HG02763 (cell line): ENCODE data around the gene ATP5PO.
"Not testable (repeated sequence)": the region's sequence is repeated elsewhere in the genome, so short reads cannot be mapped to it uniquely, and the experiment has no call there.

Source experiments
- ATAC-seq: cut with Tn5 transposase; IDR thresholded peaks from one replicate; pipeline ENCODE4 v1.9.1; 2021; ENCODE audit warnings: mild to moderate bottlenecking, moderate library complexity; ENCODE audit not compliant: unreplicated experiment

Gene ATP5PO

DNA sequence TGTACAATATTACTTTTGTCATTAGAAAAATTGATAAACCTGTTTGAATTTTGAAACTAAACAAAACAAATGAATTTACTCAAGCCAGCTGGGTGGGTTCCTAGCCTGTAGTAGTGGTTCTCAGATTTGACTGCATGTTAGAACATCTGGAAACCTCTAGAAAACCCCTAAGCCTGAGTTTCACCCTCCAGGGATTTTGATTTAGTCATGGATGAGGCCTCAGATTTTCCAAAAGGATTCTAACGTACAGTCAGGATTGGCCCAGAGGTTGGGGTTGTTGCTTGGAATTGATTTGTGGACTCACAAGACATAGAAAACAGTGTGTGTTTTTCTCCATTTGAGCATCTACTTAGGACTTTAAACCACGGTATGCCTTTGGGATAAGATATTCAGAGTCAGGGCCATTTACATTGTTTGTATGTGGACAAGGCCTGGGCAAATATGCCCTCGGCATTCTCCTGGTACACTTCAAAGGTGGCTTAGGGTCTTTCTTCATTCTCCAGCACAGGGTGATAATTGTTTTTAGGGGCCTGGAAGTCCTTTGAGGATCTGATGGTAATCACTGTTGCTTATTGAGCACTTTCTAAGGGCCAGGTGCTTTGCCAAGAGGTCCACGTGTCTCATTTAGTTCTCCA, 42.6 kb downstream of the ATP5PO start:
- no peak for ATAC-seq

DNA sequence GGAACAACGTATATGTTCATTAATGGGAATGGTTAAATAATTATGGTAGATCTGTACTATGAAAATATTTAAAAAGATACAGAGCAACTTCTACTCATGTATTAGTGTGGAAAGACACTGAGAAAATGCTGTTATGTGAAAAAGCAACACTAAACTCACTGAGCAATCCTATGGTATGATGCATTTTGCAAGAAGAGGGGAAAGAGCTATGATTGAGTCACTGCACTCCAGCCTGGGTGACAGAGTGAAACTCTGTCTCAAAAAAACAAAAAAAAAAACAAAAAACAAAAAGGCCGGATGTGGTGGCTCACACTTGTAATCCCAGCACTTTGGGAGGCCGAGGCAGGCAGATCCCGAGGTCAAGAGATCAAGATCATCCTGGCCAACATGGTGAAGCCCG, 44.4 kb downstream of the ATP5PO start:
- no peak for ATAC-seq

DNA sequence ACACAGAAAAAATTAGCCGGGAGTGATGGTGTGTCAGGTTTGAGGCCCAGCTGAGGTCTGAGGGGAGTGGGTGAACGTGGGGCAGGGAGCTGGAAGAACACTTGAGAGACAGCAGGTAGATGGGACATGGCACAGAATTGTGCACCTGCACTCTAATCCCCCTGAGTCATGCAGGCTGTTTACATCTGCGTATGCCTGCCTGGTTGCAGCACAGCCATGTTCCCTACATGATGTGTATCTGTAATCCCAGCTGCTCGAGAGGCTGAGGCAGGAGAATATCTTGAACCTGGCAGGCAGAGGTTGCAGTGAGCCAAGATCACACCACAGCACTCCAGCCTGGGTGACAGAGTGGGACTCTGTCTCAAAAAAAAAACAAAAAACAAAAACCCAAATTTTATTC, 44.8 kb downstream of the ATP5PO start:
- no peak for ATAC-seq

DNA sequence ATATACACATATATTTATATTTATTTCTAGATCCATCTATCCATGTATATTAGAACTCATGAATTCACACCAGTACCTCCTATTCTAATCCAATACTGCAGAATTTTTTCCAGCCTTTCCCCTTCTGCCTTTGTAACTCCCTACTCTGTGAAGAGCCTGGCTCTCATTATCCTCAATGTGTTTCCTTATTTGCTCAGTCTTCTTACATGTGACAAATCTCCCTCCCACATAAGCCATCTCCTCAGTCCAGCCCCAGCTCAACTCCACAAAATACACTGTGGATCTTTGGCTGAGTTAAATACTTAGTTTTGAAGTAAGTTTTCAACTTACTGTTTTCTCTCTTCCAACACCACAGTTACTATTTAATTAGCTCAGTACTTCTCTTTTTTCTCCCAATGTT, 45.7 kb downstream of the ATP5PO start:
- ATAC-seq = no peak

GRCh38 chr21:33867868-33868267, 47.7 kb downstream of the ATP5PO start:
- ATAC-seq = not testable (repeated sequence)

DNA sequence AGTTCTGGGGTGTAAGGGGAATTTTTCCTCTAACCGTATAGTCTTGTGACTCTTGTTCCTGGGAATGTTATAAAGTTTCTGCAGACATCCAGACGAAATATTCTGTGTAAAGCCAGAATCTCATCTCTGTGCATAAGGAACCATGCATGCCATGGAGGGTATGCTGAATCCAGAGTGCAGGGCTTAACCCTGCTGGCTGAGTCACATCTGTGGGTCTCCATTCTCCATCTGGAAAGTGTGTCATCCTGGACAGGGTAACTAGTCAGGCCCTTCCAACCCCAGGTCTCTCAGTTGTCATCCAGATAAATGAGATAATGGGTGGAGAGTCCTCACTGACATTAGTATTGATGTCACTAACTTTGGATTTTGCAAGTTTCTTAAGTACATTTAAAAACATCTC, 48.8 kb downstream of the ATP5PO start:
- ATAC-seq = no peak

DNA sequence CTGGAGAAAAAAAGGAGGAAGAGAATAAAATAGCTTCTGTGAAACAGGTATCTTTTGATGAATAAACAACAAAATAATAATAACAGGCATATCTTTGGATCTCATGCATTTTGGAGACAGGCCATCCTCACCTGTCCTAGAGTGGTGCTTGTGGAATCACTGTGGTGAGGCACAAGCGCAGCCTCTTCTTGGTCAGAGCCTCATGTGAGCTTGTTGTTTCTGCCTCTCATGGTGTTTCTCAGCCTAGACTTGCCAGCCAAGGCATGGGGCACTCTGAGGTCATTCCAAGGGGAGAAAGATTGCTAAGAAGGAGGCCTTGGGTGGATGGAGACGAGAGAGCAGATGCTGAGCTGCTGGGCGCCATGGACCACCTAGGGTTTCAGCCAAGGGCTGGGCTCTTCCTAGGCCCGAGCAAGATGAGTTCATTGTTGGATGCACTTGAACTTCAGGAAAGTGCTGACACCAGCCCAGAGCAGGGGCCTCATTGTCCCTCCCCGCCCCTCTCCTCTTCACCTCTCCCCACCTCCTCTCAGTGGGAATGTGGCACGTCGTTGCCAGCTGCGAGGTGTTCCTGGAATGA, 49.5 kb downstream of the ATP5PO start:
- ATAC-seq = no peak

DNA sequence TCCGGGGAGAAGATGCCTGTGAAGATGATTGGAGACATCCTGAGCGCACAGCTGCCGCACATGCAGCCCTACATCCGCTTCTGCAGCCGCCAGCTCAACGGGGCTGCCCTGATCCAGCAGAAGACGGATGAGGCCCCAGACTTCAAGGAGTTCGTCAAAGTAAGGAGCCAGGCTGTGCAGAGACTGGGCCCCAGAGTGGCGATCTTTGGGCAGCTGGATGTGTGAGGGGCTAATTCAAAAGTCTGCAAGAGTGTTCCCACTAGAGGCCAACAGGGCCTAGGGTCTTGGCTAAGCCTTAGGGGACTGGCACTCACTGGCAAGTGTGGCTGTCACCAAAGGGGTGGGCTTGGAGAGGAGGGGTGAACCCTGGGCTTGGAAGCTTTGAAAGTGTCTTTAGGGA, 50.4 kb downstream of the ATP5PO start:
- ATAC-seq = no peak

GRCh38 chr21:33864150-33864549, 51.5 kb downstream of the ATP5PO start:
- no peak for ATAC-seq

DNA sequence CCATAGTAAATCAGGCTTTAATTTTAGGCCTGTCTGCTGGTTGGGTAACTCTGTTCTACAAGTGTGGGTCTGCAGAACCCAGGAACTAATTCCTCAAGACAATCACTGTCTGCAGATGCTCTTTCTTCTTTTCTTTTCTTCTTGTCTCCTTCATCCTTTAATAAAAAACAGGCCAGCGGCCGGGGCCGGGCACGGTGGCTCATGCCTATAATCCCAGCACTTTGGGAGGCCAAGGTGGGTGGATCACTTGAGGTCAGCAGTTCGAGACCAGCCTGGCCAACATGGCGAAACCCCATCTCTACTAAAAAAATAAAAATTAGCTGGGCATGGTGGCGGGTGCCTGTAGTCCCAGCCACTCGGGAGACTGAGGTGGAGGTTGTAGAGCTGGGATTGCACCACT, 52.4 kb downstream of the ATP5PO start:
- ATAC-seq = not testable (repeated sequence)

- no peak for ATAC-seq
These were observed 54.5 kb downstream of the ATP5PO start for GRCh38 chr21:33861125-33861524.

DNA sequence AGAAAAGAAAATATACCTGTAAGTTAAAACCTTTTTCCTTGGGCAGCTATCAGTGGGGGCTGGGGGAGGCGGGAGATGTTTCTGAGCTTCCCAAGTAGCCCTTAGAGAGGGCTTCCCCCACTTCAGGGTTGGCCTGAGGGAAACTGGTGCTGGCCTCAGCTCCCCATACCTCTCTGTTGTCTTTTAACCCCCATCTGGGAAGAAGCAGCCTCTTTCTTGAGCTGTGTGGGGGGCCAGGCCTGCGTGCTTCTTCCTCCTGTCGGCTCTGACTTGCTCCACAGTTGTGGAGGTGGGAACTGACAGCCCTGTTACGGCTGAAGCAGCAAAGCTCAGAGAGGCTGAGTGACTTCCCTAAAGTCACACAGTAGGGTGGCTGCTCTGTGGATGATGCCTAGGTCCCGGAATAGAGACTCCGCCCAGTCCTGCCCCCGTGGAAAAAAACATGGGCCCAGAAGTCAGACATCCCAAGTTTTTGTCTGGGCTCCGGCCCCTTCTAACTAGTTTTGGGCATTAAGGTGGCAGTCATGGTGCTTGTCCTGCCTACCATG, 55.2 kb downstream of the ATP5PO start:
- no peak for ATAC-seq

- ATAC-seq = no peak
These were observed 56.1 kb downstream of the ATP5PO start for GRCh38 chr21:33859373-33860102.

GRCh38 chr21:33858667-33859372, 56.8 kb downstream of the ATP5PO start:
- ATAC-seq = no peak

GRCh38 chr21:33857846-33858666, 57.5 kb downstream of the ATP5PO start:
- no peak for ATAC-seq

DNA sequence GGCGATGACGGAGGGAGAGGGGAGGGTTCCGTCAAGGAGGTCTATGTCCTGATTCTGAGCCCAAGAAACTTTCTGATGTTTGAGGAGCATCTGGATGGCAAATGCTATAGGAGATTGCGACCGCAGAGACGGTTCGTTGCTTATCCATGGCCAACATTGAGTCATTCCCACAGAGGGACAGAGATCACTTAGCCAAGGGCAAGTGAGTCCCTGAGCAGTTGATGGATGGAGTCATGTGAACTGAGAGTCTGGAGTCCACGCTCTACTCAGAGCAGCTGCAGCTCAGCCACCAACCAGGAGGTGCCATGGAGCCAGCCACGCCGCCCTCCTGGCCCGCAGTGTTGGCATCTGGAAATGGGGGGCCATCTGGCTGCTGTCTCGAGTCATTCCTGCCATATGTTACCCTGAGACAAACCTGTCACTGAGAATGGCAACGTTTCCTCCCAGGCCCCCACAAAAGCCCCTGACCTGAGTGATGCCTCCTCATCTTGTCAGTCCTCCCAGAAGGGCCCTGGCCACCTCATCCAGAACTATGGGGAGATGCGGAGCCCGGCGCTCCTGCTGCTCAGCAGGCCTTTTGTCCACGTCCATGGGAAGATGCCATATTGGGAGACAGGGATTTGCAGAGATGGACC, 58.6 kb downstream of the ATP5PO start:
- no peak for ATAC-seq

DNA sequence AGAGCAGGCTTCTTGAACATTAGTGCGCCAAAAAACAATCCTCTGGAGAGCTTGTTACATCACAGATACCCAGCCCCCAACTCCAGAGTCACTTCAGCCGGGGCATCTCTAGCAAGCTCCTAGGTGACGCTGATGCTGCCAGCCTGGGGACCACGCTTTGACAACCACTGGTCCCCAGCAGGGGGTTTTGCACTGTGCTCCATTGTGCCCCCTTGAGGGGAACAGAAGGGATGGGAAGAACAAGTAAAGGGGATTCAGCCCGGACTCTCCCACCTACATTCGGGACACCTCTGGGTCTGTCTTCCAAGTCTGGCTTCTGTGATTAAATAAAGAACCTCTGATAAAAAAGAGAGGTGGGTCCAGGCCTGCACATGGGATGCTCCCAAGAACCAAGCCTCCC, 60.4 kb downstream of the ATP5PO start:
- no peak for ATAC-seq

- no peak for ATAC-seq
These were observed 61.0 kb downstream of the ATP5PO start for GRCh38 chr21:33854604-33855003.
